H1 (cell line): ENCODE measurements around the gene H2BW2. TPM values are rescaled to one million over a fixed set of nuclear protein-coding genes. Genes with fewer than 3 reads are reported as not detected.

ENCODE experiments used
- CTCF ChIA-PET: fragments of 300-600 bp; sonication (Branson Sonifier 250); formaldehyde crosslinking; loops from one replicate; lab custom pipeline; 2021; ENCODE audit not compliant: partially characterized antibody; lab: Charles Lee
- POLR2A ChIA-PET: fragments of 300-600 bp; sonication (Branson Sonifier 250); formaldehyde crosslinking; loops from one replicate; lab custom pipeline; 2021; ENCODE audit warnings: inconsistent platforms; ENCODE audit not compliant: partially characterized antibody; lab: Charles Lee
- DNase-seq, 2 experiments: peaks; one replicate each; pipeline versions ENCODE4 v3.0.0 to v3.0.0-alpha.2; 2010 to 2022; ENCODE audit warnings: low spot score in 2 of 2, low read depth in 1 of 2, mixed read lengths in 1 of 2
- FAIRE-seq: peaks from 2 replicates; lab custom pipeline; 2011; peaks lifted over from hg19 to GRCh38; lab: Jason Lieb, UNC
- H2AFZ ChIP-seq: 2 replicates; pipeline ENCODE4 v1.8.1; 2012; ENCODE audit warnings: low read length, inconsistent platforms
- H2AK5ac ChIP-seq: 2 replicates; pipeline ENCODE4 v1.6.1; 2013; ENCODE audit warnings: low read depth, low read length
- H2BK120ac ChIP-seq: replicated peaks from 2 replicates; pipeline ENCODE3; 2013; ENCODE audit warnings: low read depth, low read length, inconsistent platforms
- H2BK12ac ChIP-seq: 2 replicates; pipeline ENCODE4 v1.6.1; 2013; ENCODE audit warnings: low read depth, low read length
- H2BK15ac ChIP-seq: 2 replicates; pipeline ENCODE4 v1.6.1; 2013; ENCODE audit warnings: low read length
- H2BK20ac ChIP-seq: 2 replicates; pipeline ENCODE4 v1.6.1; 2013; ENCODE audit warnings: low read length
- H2BK5ac ChIP-seq: 2 replicates; pipeline ENCODE4 v1.6.1; 2013; ENCODE audit warnings: low read depth, low read length
- H3K14ac ChIP-seq: 2 replicates; pipeline ENCODE4 v1.6.1; 2013; ENCODE audit warnings: inconsistent platforms; ENCODE audit not compliant: insufficient read length
- H3K18ac ChIP-seq: 2 replicates; pipeline ENCODE4 v1.6.1; 2013; ENCODE audit warnings: low read length; ENCODE audit errors: extremely low read depth
- H3K23ac ChIP-seq: 2 replicates; pipeline ENCODE4 v1.6.1; 2013; ENCODE audit warnings: inconsistent platforms; ENCODE audit not compliant: insufficient read length
- H3K23me2 ChIP-seq: 2 replicates; pipeline ENCODE4 v1.6.1; 2013; ENCODE audit warnings: low read depth, low read length
- H3K27ac ChIP-seq: 2 replicates; pipeline ENCODE4 v1.6.1; 2011; ENCODE audit warnings: low read depth, low read length, inconsistent platforms
- H3K27me3 ChIP-seq, 4 experiments: replicated peaks in 1 of 4; 1 replicate in 1 of 4; 2 replicates in 3 of 4; pipeline versions ENCODE4 v1.6.1 to v1.8.1; 2011 to 2013; ENCODE audit warnings: low read length in 3 of 4, mild to moderate bottlenecking in 3 of 4, inconsistent platforms in 2 of 4, mixed read lengths in 2 of 4, moderate library complexity in 1 of 4; ENCODE audit not compliant: control insufficient read depth in 3 of 4, insufficient read depth in 3 of 4; ENCODE audit errors: extremely low read depth in 1 of 4
- H3K36me3 ChIP-seq, 4 experiments: 2 replicates each; pipeline versions ENCODE4 v1.6.1 to v1.8.1; 2011 to 2013; ENCODE audit warnings: mild to moderate bottlenecking in 4 of 4, low read length in 3 of 4, moderate library complexity in 2 of 4, control low read depth in 1 of 4, inconsistent platforms in 1 of 4; ENCODE audit not compliant: insufficient read depth in 4 of 4, control insufficient read depth in 2 of 4
- H3K4ac ChIP-seq: replicated peaks from 2 replicates; pipeline ENCODE3; 2013; ENCODE audit warnings: low read length, low read depth, mixed read lengths, inconsistent platforms; ENCODE audit not compliant: insufficient read length
- H3K4me1 ChIP-seq, 4 experiments: replicated peaks in 1 of 4; 1 replicate in 1 of 4; 2 replicates in 3 of 4; pipeline versions ENCODE4 v1.6.1 to v1.8.1; 2011 to 2013; ENCODE audit warnings: low read length in 3 of 4, inconsistent platforms in 2 of 4, mixed read lengths in 1 of 4; ENCODE audit not compliant: insufficient read depth in 4 of 4, control insufficient read depth in 3 of 4
- H3K4me2 ChIP-seq, 2 experiments: 2 replicates each; pipeline versions ENCODE4 v1.6.1 to v1.8.1; 2011 to 2013; ENCODE audit warnings: low read depth in 2 of 2, low read length in 2 of 2, control low read depth in 1 of 2, inconsistent platforms in 1 of 2, mild to moderate bottlenecking in 1 of 2; ENCODE audit not compliant: insufficient read depth in 1 of 2
- H3K4me3 ChIP-seq, 4 experiments: fragments of 200-600, 300-600 bp in 1 of 4; sonication (generic), shearing (Covaris generic), sonication (Bioruptor Twin) in 1 of 4; 2 replicates each; pipeline versions ENCODE4 v1.5.1 to v1.8.1; 2011 to 2016; ENCODE audit warnings: low read length in 4 of 4, low read depth in 3 of 4, control low read depth in 2 of 4, inconsistent platforms in 2 of 4, mild to moderate bottlenecking in 2 of 4, mixed read lengths in 1 of 4, moderate library complexity in 1 of 4; ENCODE audit not compliant: insufficient read depth in 2 of 4; ENCODE audit errors: extremely low read depth in 1 of 4
- H3K56ac ChIP-seq: replicated peaks from 2 replicates; pipeline ENCODE3; 2013; ENCODE audit warnings: low read depth, mild to moderate bottlenecking, mixed read lengths, low read length, inconsistent platforms; ENCODE audit not compliant: insufficient read length
- H3K79me1 ChIP-seq: 2 replicates; pipeline ENCODE4 v1.6.1; 2013; ENCODE audit warnings: low read depth, low read length, control low read depth
- H3K79me2 ChIP-seq, 2 experiments: 2 replicates each; pipeline versions ENCODE4 v1.6.1 to v1.8.1; 2012 to 2013; ENCODE audit warnings: low read length in 2 of 2, mild to moderate bottlenecking in 2 of 2, inconsistent platforms in 1 of 2; ENCODE audit not compliant: insufficient read depth in 2 of 2, control insufficient read depth in 1 of 2
- H3K9ac ChIP-seq, 4 experiments: replicated peaks in 1 of 4; 1 replicate in 1 of 4; 2 replicates in 3 of 4; pipeline versions ENCODE4 v1.6.1 to v1.8.1; 2011 to 2013; ENCODE audit warnings: low read depth in 3 of 4, low read length in 3 of 4, control low read depth in 2 of 4, mild to moderate bottlenecking in 2 of 4, moderate library complexity in 2 of 4, inconsistent platforms in 1 of 4; ENCODE audit errors: extremely low read depth in 1 of 4
- H3K9me3 ChIP-seq, 2 experiments: 2 replicates each; pipeline versions ENCODE4 v1.6.1 to v1.8.1; 2012 to 2013; ENCODE audit warnings: mild to moderate bottlenecking in 2 of 2, moderate library complexity in 2 of 2, control low read depth in 1 of 2, inconsistent platforms in 1 of 2, low read depth in 1 of 2, low read length in 1 of 2, mixed read lengths in 1 of 2; ENCODE audit not compliant: insufficient read depth in 2 of 2
- H4K20me1 ChIP-seq, 2 experiments: replicated peaks in 1 of 2; 2 replicates each; pipeline versions ENCODE3 to v1.8.1; 2011 to 2013; ENCODE audit warnings: inconsistent platforms in 2 of 2, low read length in 2 of 2, mild to moderate bottlenecking in 1 of 2; ENCODE audit not compliant: insufficient read depth in 2 of 2, control insufficient read depth in 1 of 2
- H4K5ac ChIP-seq: 2 replicates; pipeline ENCODE4 v1.6.1; 2013; ENCODE audit warnings: low read length, low read depth, mixed read lengths, inconsistent platforms; ENCODE audit not compliant: insufficient read length
- H4K8ac ChIP-seq: 2 replicates; pipeline ENCODE4 v1.8.0; 2013; ENCODE audit warnings: mild to moderate bottlenecking, moderate library complexity, low read length, inconsistent platforms; ENCODE audit not compliant: insufficient read depth; ENCODE audit errors: extremely low read depth
- H4K91ac ChIP-seq: replicated peaks from 2 replicates; pipeline ENCODE3; 2013; ENCODE audit warnings: low read length, mixed read lengths, inconsistent platforms; ENCODE audit not compliant: insufficient read length
- ASH2L ChIP-seq: fragments of 200-600, 300-600 bp; sonication (generic); IDR thresholded peaks from one replicate; pipeline ENCODE4 v1.7.1; 2017; ENCODE audit warnings: low read length
- NRF1 ChIP-seq: IDR thresholded peaks from 2 replicates; pipeline ENCODE4 v1.6.1; 2011; ENCODE audit warnings: mild to moderate bottlenecking, low read depth, low read length, improper control_type of control experiment
- SAP30 ChIP-seq: fragments of 300-600 bp; sonication (generic); IDR thresholded peaks from 2 replicates; pipeline ENCODE4 v1.7.1; 2012; ENCODE audit warnings: low read length, moderate library complexity, mild to moderate bottlenecking, inconsistent platforms; ENCODE audit not compliant: insufficient read depth, insufficient replicate concordance
- TEAD4 ChIP-seq: IDR thresholded peaks from 2 replicates; pipeline ENCODE4 v1.6.1; 2012; ENCODE audit warnings: low read depth, low read length, inconsistent platforms, mixed read lengths
- WGBS, 2 experiments: shearing (Covaris generic) in 1 of 2; methylation state at CpG; one replicate each; pipeline versions ENCODE4 v1.1.6 to v1.1.7; 2013 to 2015; ENCODE audit warnings: low lambda C conversion rate in 2 of 2, mixed read lengths in 2 of 2, inconsistent platforms in 1 of 2, low coverage in 1 of 2, missing lambda C conversion rate in 1 of 2; ENCODE audit not compliant: insufficient replicate concordance in 2 of 2, insufficient coverage in 1 of 2, insufficient read length in 1 of 2; ENCODE audit errors: extremely low coverage in 1 of 2, missing lambda C conversion rate in 1 of 2; 5-methylcytosine and 5-hydroxymethylcytosine counted together
- polyA plus RNA-seq, 7 experiments: library from polyadenylated mRNA; depleted of rRNA in 3 of 7; stranded (reverse) in 5 of 7; unstranded in 2 of 7; fragments of >200 nt in 5 of 7; fragments of 200-250 nt in 2 of 7; gene quantifications; 1 replicate in 5 of 7; 2 replicates in 1 of 7; 4 replicates in 1 of 7; pipeline versions ENCODE4 v1.2.1 to v1.2.3, GENCODE V29; 2011 to 2013; ENCODE audit warnings: missing spikeins in 2 of 7, mixed read lengths in 2 of 7
- total RNA-seq: library from RNA; stranded (reverse); fragmentation: NEBNext Ultra II Directional; extraction: Animal tissue kit (Norgen Biotek cat#: 25700); gene quantifications from 2 replicates; pipeline ENCODE4 v1.2.1, GENCODE V29; 2021
- TF ChIP-seq, protein P1 (sequence below): IDR thresholded peaks from 2 replicates; pipeline ENCODE4 v1.6.1; 2011; ENCODE audit warnings: low read depth, mild to moderate bottlenecking, low read length; ENCODE audit not compliant: insufficient read depth

Gene H2BW2
- total and polyA plus RNA-seq, 2 of the 8 experiments (the other 6 are each of a cell fraction or from before 2014, with no cell fraction given) = 0.03 TPM; not detected in 1

GRCh38 chrX:104045642-104046041 is 5.9 kb downstream of the H2BW2 start:
- Histone ChIP-seq H3K23ac (no peak overlapping the region), H3K56ac (no peak overlapping the region), H2BK15ac (no peak overlapping the region), H3K4me2 (no peak overlapping the region), H3K4me3 (no peak overlapping the region), H3K9me3 (no peaks in the 10 kb centered on the region), H3K79me1 (no peaks in the 10 kb centered on the region), H2BK5ac (no peak overlapping the region), H3K18ac (no peak overlapping the region), H4K91ac (no peak overlapping the region), H3K9ac (no peak overlapping the region), H4K8ac (no peak overlapping the region), H3K27ac (no peak overlapping the region), H3K4me1 (no peaks in the 10 kb centered on the region), H3K14ac (no peak overlapping the region), H3K27me3 (no peaks in the 10 kb centered on the region), H2BK120ac (no peak overlapping the region), H3K23me2 (no peaks in the 10 kb centered on the region), H3K4ac (no peak overlapping the region), H3K79me2 (no peaks in the 10 kb centered on the region), H2AK5ac (no peak overlapping the region), H2BK12ac (no peak overlapping the region), H3K36me3 (no peaks in the 10 kb centered on the region), H2AFZ (no peak overlapping the region), H4K20me1 (no peaks in the 10 kb centered on the region), H2BK20ac (no peak overlapping the region), H4K5ac (no peak overlapping the region)
- CTCF ChIA-PET = no interaction called here
- FAIRE-seq (no peak), DNase-seq (no peak)
- 89% methylated on average over 5 of the region's 5 CpGs; no CpG with 5 or more reads in 1 of the 2 experiments for WGBS, 2 experiments
- POLR2A ChIA-PET = no interaction called here
- TF ChIP-seq, protein P1, sequence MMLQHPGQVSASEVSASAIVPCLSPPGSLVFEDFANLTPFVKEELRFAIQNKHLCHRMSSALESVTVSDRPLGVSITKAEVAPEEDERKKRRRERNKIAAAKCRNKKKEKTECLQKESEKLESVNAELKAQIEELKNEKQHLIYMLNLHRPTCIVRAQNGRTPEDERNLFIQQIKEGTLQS = no peak
- TF ChIP-seq NRF1 (no peak), TEAD4 (no peak), SAP30 (no peak), ASH2L (no peak)
